Measurements from ENCODE around the gene MRPS25.

The MRPS25 gene

GRCh38 chr3:15065550-15066007 is 464 bp upstream of the MRPS25 start:
- H3K27ac ChIP-seq: peak overlapping the region; percentile 96; the same call in 1 of the 2 replicates
- TF ChIP-seq CTCF (conservative IDR thresholded peaks at IDR 0.05) (no peak), ZFX (IDR thresholded peaks at IDR 0.05) (no peak)

- peak overlapping the region; percentile 96 for H3K27ac ChIP-seq
- no peak for TF ChIP-seq ZFX (IDR thresholded peaks at IDR 0.05)
- TF ChIP-seq CTCF (conservative IDR thresholded peaks at IDR 0.05): no peak
These were observed 748 bp downstream of the MRPS25 start for GRCh38 chr3:15064299-15064834.

- H3K27ac ChIP-seq: peak overlapping the region; percentile 96
These were observed 1.3 kb downstream of the MRPS25 start for GRCh38 chr3:15063656-15064286.

GRCh38 chr3:15063238-15063637 is 1.9 kb downstream of the MRPS25 start:
- TF ChIP-seq CTCF (conservative IDR thresholded peaks at IDR 0.05): no peak
- no peak for TF ChIP-seq ZFX (IDR thresholded peaks at IDR 0.05)
- H3K27ac ChIP-seq: peak overlapping the region; percentile 96

More at GRCh38 chr3:15063656-15064286, 1.3 kb downstream of the MRPS25 start:
- TF ChIP-seq ZFX (IDR thresholded peaks at IDR 0.05) (no peak), CTCF (conservative IDR thresholded peaks at IDR 0.05) (no peak)

- TF ChIP-seq ZFX (IDR thresholded peaks at IDR 0.05) (no peak), CTCF (conservative IDR thresholded peaks at IDR 0.05) (no peak)
- no peak overlapping the region for H3K27ac ChIP-seq
These were observed 5.1 kb downstream of the MRPS25 start for GRCh38 chr3:15060029-15060428.

- no peak overlapping the region for H3K27ac ChIP-seq
- TF ChIP-seq CTCF (conservative IDR thresholded peaks at IDR 0.05) (no peak), ZFX (IDR thresholded peaks at IDR 0.05) (no peak)
These were observed 8.3 kb downstream of the MRPS25 start for GRCh38 chr3:15056676-15057404.

- no peak overlapping the region for H3K27ac ChIP-seq
- TF ChIP-seq ZFX (IDR thresholded peaks at IDR 0.05) (no peak), CTCF (conservative IDR thresholded peaks at IDR 0.05) (no peak)
These were observed 10.0 kb downstream of the MRPS25 start for GRCh38 chr3:15055019-15055557.

All from C4-2B (cell line).